Measurements from ENCODE around the gene ATXN8OS.

- TF ChIP-seq CTCF (IDR thresholded peaks at IDR 0.05), result no peak
- TF ChIP-seq POLR2A (IDR thresholded peaks at IDR 0.05), result no peak
These were observed 70.7 kb downstream of the ATXN8OS start for GRCh38 chr13:70178346-70178745.
